VCaP (cell line): Measurements from ENCODE around the gene DHRS7B.

Experiments used
- H3K27ac ChIP-seq: fragments of 450-650 bp; 2 replicates; pipeline ENCODE4 v1.5.1; 2017
- CTCF ChIP-seq: fragments of 450-650 bp; conservative IDR thresholded peaks from 2 replicates; pipeline ENCODE4 v1.5.1; 2017; ENCODE audit warnings: mild to moderate bottlenecking, moderate library complexity

The DHRS7B gene

DNA sequence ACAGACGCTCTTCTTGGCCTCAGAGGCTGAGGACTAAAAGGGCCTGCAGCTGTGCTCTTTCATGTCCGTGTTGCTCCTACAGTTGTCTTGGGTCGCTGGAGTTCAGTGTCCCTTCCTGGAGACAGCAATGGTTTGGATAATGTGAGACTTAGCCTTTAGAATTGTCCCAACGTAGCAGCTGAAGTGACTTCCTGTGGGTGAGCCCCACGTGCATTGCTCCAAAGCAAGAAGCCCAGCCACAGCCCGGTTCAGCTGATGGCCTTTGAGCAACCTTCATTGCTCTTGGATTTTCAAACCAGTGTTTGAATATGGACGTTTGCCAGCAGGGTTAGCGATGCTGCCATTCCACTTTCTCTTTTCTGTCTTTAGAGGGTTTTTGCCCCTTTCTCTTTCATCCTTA, 67.5 kb downstream of the DHRS7B start:
- no peak for TF ChIP-seq CTCF
- H3K27ac ChIP-seq, result no peak overlapping the region

DNA sequence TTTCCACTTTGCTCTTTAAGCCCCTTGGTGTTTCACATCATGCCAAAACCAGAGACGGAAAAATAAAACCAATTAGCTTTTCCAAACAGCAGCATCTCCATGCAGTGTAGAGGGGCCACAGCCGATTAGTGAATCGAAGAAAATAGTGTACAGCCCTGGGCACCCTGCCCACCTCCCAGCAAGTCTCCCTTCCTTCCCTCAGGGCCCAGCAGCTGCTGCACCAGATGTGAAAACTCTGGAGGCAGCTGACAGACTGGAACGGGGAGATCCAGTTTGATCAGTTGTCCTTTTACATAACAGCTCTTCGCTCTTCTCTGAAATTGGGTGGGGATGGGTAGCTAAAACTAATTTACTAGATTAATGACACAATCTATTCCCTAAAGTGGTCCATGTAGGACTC, 67.9 kb downstream of the DHRS7B start:
- no peak overlapping the region for H3K27ac ChIP-seq
- TF ChIP-seq CTCF, result no peak

- no peak for TF ChIP-seq CTCF
- no peak overlapping the region for H3K27ac ChIP-seq
These were observed 69.4 kb downstream of the DHRS7B start for GRCh38 chr17:21196126-21196525.

DNA sequence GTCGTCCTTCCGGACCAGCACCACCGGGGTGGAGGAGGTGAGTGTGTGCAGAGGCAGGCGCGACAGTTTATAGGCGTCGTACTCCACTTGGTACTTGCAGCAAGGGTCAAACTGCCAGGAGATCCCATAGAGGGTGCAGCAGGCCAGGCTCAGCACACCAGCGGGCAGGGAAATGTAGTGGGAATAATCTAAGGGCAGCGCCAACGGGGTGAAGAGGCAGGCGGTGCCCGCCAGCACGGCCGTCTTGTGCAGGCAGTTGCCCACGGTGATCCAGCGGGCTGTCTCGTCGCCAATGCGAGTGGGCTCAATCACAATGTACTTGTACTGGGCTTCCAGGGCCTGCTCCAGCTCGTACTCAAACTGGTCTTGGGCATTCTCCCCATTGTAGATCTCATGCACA, 71.6 kb downstream of the DHRS7B start:
- H3K27ac ChIP-seq, result no peak overlapping the region
- no peak for TF ChIP-seq CTCF

DNA sequence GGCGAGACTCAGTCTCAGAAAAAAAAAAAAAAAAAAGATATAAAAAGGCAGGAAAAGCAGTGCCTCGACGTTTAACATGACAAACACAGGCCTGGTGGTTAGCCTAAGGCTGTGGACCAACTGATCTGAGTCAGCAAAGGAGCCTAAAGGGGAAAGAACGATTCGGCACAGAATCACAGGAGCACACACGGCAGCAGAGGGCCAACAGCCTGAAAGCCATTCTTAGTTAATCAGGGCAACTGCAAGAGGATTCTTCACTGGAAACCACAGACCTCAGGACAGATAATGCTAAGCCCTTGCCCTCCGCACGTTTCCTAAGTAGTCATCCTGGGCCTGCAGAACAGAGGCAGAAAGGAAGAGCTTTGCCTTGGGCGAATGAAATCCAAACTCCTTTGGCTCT, 72.5 kb downstream of the DHRS7B start:
- TF ChIP-seq CTCF, result no peak
- H3K27ac ChIP-seq, result no peak overlapping the region

DNA sequence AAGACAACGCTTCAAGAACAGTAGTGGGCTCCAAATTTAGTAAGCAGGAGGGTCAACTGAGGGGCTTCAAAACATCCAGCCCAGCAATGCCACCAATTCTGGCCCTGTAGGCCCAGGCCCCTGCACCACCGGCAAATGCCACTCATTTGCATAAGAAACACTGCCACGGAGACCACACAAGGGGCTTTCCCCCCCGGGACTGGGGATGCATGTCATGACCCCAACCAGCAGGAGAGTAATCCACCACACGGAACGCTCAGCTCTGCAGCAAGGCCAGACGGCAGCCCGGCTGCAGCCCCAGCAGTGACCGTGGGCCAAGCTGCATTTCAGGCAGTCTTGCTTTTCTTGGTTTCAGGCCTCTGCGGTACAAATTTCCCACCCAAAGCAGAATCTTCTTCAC, 73.1 kb downstream of the DHRS7B start:
- H3K27ac ChIP-seq, result no peak overlapping the region
- TF ChIP-seq CTCF, result no peak

DNA sequence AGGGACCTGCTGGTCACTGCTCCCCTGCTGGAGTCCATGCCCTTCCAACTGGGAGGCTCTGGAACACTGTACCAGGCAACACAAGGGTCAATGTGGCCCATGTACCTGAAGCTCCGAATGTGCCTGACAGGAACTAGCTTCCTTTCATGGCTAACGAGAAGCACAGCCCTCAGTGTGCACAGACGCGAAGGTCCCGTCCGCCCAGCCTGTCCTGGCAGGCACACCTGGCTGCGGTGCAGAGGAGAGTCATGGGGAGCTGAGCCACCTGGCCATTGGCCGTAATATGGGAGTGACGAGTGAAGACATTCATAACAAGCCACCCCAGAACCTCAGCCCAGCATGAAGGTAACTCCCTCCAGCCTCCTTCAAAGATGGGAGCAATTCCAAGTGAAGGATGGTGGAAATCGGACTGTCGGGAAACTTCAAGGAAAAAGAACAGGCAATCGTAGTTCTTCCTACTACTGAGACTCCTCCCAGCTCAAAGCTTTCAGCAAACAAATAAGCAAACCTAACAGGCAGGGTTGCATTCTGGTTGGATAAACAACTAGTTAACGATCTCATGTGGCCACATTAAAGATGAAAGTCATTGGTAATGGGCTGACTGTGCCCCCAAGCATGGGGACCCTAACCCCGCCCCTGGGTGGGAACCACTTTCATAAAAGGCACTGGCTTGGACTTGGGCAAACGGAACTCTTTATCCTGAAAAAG, 74.0 kb downstream of the DHRS7B start:
- no peak for TF ChIP-seq CTCF
- H3K27ac ChIP-seq, result peak overlapping the region; percentile 41

- peak overlapping the region; percentile 41 for H3K27ac ChIP-seq
- no peak for TF ChIP-seq CTCF
These were observed 74.5 kb downstream of the DHRS7B start for GRCh38 chr17:21201298-21201595.
